Measurements from ENCODE around the gene CDH13. TPM values are rescaled to one million over a fixed set of nuclear protein-coding genes. Genes with fewer than 3 reads are reported as not detected.

CDH13 gene
- total and polyA plus RNA-seq, 2 experiments from 2014 or later, result 1.6 to 4.4 TPM

DNA sequence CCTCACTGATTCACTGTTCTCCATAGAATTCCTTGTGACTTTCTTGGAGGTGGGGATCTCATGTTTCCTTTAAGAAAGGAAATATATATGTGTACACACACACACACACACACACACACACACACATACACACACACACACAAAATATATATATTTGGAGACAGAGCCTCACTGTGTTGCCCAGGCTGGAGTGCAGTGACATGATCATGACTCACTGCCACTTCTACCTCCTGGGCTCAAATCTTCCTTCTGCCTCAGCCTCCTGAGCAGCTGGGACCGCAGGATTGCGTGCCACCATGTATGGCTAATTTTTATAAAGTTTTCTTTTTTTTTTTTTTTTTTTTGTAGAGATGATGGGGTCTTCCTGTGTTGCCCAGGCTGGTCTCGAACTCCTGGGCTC is 45.9 kb downstream of the CDH13 start (continued):
- TF ChIP-seq, protein P1, sequence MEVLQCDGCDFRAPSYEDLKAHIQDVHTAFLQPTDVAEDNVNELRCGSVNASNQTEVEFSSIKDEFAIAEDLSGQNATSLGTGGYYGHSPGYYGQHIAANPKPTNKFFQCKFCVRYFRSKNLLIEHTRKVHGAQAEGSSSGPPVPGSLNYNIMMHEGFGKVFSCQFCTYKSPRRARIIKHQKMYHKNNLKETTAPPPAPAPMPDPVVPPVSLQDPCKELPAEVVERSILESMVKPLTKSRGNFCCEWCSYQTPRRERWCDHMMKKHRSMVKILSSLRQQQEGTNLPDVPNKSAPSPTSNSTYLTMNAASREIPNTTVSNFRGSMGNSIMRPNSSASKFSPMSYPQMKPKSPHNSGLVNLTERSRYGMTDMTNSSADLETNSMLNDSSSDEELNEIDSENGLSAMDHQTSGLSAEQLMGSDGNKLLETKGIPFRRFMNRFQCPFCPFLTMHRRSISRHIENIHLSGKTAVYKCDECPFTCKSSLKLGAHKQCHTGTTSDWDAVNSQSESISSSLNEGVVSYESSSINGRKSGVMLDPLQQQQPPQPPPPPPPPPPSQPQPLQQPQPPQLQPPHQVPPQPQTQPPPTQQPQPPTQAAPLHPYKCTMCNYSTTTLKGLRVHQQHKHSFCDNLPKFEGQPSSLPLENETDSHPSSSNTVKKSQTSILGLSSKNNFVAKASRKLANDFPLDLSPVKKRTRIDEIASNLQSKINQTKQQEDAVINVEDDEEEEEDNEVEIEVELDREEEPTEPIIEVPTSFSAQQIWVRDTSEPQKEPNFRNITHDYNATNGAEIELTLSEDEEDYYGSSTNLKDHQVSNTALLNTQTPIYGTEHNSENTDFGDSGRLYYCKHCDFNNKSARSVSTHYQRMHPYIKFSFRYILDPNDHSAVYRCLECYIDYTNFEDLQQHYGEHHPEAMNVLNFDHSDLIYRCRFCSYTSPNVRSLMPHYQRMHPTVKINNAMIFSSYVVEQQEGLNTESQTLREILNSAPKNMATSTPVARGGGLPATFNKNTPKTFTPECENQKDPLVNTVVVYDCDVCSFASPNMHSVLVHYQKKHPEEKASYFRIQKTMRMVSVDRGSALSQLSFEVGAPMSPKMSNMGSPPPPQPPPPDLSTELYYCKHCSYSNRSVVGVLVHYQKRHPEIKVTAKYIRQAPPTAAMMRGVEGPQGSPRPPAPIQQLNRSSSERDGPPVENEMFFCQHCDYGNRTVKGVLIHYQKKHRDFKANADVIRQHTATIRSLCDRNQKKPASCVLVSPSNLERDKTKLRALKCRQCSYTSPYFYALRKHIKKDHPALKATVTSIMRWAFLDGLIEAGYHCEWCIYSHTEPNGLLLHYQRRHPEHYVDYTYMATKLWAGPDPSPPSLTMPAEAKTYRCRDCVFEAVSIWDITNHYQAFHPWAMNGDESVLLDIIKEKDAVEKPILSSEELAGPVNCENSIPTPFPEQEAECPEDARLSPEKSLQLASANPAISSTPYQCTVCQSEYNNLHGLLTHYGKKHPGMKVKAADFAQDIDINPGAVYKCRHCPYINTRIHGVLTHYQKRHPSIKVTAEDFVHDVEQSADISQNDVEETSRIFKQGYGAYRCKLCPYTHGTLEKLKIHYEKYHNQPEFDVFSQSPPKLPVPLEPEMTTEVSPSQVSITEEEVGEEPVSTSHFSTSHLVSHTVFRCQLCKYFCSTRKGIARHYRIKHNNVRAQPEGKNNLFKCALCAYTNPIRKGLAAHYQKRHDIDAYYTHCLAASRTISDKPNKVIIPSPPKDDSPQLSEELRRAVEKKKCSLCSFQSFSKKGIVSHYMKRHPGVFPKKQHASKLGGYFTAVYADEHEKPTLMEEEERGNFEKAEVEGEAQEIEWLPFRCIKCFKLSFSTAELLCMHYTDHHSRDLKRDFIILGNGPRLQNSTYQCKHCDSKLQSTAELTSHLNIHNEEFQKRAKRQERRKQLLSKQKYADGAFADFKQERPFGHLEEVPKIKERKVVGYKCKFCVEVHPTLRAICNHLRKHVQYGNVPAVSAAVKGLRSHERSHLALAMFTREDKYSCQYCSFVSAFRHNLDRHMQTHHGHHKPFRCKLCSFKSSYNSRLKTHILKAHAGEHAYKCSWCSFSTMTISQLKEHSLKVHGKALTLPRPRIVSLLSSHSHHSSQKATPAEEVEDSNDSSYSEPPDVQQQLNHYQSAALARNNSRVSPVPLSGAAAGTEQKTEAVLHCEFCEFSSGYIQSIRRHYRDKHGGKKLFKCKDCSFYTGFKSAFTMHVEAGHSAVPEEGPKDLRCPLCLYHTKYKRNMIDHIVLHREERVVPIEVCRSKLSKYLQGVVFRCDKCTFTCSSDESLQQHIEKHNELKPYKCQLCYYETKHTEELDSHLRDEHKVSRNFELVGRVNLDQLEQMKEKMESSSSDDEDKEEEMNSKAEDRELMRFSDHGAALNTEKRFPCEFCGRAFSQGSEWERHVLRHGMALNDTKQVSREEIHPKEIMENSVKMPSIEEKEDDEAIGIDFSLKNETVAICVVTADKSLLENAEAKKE (CRISPR knock-in tag; IDR thresholded peaks at IDR 0.05), result no peak
- TF ChIP-seq JUNB (IDR thresholded peaks at IDR 0.05; ENCODE audit: unreplicated experiment) (no peak), NANOG (IDR thresholded peaks at IDR 0.05; ENCODE audit: borderline replicate concordance) (no peak), EZH2 (IDR thresholded peaks at IDR 0.05; ENCODE audit: low read depth, unreplicated experiment) (no peak), STAT1 (IDR thresholded peaks at IDR 0.05; ENCODE audit: unreplicated experiment) (no peak), ZNF331 (CRISPR knock-in tag; IDR thresholded peaks at IDR 0.05; ENCODE audit: low read depth) (no peak)

DNA sequence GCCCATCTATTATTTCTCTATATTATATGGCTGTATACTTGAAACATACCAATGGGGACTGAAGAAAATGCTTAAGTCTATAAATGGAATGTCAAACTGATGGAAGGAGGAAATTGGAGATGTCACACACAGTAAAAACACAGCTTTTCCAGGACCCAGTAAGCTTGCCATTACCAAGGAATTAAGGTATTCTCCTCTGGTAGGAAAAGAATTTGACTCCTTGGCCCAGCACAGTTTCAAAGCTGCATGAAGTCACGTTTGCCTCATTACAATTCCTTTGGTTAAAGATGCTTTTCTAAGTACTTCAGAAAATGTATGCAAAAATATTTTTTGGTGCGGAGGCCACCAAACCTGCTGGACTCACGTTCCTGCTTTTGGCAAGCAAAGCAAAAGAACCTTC is 48.5 kb downstream of the CDH13 start:
- Histone ChIP-seq H3K4me1 (ENCODE audit: insufficient read depth) (no peaks in the 10 kb centered on the region), H3K27me3 (ENCODE audit: insufficient read depth) (no peaks in the 10 kb centered on the region), H3K36me3 (ENCODE audit: insufficient read depth) (no peaks in the 10 kb centered on the region), H4K20me1 (replicated peaks; ENCODE audit: insufficient read depth) (no peaks in the 10 kb centered on the region), H3K4me2 (no peak overlapping the region), H3K4me3 (no peak overlapping the region), H3F3A (replicated peaks; ENCODE audit: low read depth) (no peaks in the 10 kb centered on the region), H3K27ac (ENCODE audit: low read depth) (no peak overlapping the region), H3K79me2 (replicated peaks; ENCODE audit: insufficient read depth) (no peaks in the 10 kb centered on the region), H2AFZ (no peak overlapping the region), H3K9me2 (ENCODE audit: insufficient read depth) (peaks cover 6% of the 10 kb centered on the region; the same call in 1 of the 2 replicates)
- no peaks in the 10 kb centered on the region for H3K9me3 Mint-ChIP-seq
- ATAC-seq (no peak), DNase-seq (ENCODE audit: low spot score) (no peak)
- no peak overlapping the region for H3K4me3 Mint-ChIP-seq
- H3K4me1 Mint-ChIP-seq, result no peaks in the 10 kb centered on the region
- no peaks in the 10 kb centered on the region for H3K27me3 Mint-ChIP-seq (ENCODE audit: insufficient read depth, low read depth, poor library complexity)
- no peak overlapping the region for H3K27ac Mint-ChIP-seq
- H3K36me3 Mint-ChIP-seq (ENCODE audit: low read depth), result no peaks in the 10 kb centered on the region
- TF ChIP-seq STAT1 (IDR thresholded peaks at IDR 0.05; ENCODE audit: unreplicated experiment) (no peak), ZNF114 (CRISPR knock-in tag; IDR thresholded peaks at IDR 0.05) (no peak), POLR2AphosphoS5 (IDR thresholded peaks at IDR 0.05; ENCODE audit: low read depth) (no peak), NANOG (IDR thresholded peaks at IDR 0.05; ENCODE audit: borderline replicate concordance) (no peak), EZH2phosphoT487 (IDR thresholded peaks at IDR 0.05; ENCODE audit: unreplicated experiment) (no peak), ZNF331 (CRISPR knock-in tag; IDR thresholded peaks at IDR 0.05; ENCODE audit: low read depth) (no peak)
- TF ChIP-seq, protein P2, sequence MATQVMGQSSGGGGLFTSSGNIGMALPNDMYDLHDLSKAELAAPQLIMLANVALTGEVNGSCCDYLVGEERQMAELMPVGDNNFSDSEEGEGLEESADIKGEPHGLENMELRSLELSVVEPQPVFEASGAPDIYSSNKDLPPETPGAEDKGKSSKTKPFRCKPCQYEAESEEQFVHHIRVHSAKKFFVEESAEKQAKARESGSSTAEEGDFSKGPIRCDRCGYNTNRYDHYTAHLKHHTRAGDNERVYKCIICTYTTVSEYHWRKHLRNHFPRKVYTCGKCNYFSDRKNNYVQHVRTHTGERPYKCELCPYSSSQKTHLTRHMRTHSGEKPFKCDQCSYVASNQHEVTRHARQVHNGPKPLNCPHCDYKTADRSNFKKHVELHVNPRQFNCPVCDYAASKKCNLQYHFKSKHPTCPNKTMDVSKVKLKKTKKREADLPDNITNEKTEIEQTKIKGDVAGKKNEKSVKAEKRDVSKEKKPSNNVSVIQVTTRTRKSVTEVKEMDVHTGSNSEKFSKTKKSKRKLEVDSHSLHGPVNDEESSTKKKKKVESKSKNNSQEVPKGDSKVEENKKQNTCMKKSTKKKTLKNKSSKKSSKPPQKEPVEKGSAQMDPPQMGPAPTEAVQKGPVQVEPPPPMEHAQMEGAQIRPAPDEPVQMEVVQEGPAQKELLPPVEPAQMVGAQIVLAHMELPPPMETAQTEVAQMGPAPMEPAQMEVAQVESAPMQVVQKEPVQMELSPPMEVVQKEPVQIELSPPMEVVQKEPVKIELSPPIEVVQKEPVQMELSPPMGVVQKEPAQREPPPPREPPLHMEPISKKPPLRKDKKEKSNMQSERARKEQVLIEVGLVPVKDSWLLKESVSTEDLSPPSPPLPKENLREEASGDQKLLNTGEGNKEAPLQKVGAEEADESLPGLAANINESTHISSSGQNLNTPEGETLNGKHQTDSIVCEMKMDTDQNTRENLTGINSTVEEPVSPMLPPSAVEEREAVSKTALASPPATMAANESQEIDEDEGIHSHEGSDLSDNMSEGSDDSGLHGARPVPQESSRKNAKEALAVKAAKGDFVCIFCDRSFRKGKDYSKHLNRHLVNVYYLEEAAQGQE (IDR thresholded peaks at IDR 0.05; ENCODE audit: unreplicated experiment), result no peak
- TF ChIP-seq, protein P3, sequence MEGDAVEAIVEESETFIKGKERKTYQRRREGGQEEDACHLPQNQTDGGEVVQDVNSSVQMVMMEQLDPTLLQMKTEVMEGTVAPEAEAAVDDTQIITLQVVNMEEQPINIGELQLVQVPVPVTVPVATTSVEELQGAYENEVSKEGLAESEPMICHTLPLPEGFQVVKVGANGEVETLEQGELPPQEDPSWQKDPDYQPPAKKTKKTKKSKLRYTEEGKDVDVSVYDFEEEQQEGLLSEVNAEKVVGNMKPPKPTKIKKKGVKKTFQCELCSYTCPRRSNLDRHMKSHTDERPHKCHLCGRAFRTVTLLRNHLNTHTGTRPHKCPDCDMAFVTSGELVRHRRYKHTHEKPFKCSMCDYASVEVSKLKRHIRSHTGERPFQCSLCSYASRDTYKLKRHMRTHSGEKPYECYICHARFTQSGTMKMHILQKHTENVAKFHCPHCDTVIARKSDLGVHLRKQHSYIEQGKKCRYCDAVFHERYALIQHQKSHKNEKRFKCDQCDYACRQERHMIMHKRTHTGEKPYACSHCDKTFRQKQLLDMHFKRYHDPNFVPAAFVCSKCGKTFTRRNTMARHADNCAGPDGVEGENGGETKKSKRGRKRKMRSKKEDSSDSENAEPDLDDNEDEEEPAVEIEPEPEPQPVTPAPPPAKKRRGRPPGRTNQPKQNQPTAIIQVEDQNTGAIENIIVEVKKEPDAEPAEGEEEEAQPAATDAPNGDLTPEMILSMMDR (conservative IDR thresholded peaks at IDR 0.05; ENCODE audit: low read depth in 2 of 2), result no peak
- TF ChIP-seq, protein P4, sequence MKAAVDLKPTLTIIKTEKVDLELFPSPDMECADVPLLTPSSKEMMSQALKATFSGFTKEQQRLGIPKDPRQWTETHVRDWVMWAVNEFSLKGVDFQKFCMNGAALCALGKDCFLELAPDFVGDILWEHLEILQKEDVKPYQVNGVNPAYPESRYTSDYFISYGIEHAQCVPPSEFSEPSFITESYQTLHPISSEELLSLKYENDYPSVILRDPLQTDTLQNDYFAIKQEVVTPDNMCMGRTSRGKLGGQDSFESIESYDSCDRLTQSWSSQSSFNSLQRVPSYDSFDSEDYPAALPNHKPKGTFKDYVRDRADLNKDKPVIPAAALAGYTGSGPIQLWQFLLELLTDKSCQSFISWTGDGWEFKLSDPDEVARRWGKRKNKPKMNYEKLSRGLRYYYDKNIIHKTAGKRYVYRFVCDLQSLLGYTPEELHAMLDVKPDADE (IDR thresholded peaks at IDR 0.05), result no peak

Measured in GM23338 (cell line).